K562 (cell line): ENCODE data around the gene VPS16. TPM values are rescaled to one million over a fixed set of nuclear protein-coding genes. Genes with fewer than 3 reads are reported as not detected.

ENCODE experiments used
- COPS2 ChIP-seq: fragments of 450-650 bp; conservative IDR thresholded peaks from 2 replicates; pipeline ENCODE4 v1.6.1; 2016; ENCODE audit warnings: mild to moderate bottlenecking, moderate library complexity
- EHMT2 ChIP-seq: fragments of 450-650 bp; IDR thresholded peaks from 2 replicates; pipeline ENCODE4 v1.6.1; 2018; ENCODE audit warnings: antibody characterized with exemption
- HIVEP1 ChIP-seq: fragments of 250-450 bp; sonication (Bioruptor Pico); IDR thresholded peaks from 2 replicates; pipeline ENCODE4 v1.4.0; 2020; ENCODE audit warnings: mild to moderate bottlenecking
- HNRNPLL ChIP-seq: fragments of 200-400 bp; formaldehyde crosslinking; IDR thresholded peaks from 2 replicates; pipeline ENCODE4 v1.6.1; 2017; ENCODE audit warnings: low read length, low read depth, mild to moderate bottlenecking; ENCODE audit not compliant: poor library complexity, severe bottlenecking
- MITF ChIP-seq: IDR thresholded peaks from 2 replicates; pipeline ENCODE4 v1.6.1; 2014; ENCODE audit warnings: antibody characterized with exemption
- NFRKB ChIP-seq: fragments of 450-650 bp; IDR thresholded peaks from 2 replicates; pipeline ENCODE4 v1.6.1; 2016; ENCODE audit warnings: low read depth
- PHF21A ChIP-seq: fragments of 450-650 bp; IDR thresholded peaks from 2 replicates; pipeline ENCODE4 v1.6.1; 2017; ENCODE audit warnings: low read depth, borderline replicate concordance
- RFX7 ChIP-seq: fragments of 250-450 bp; sonication (Bioruptor Pico); IDR thresholded peaks from 2 replicates; pipeline ENCODE4 v1.5.1; 2021; ENCODE audit warnings: mild to moderate bottlenecking
- SAP30 ChIP-seq: fragments of 200-600 bp; sonication (generic); IDR thresholded peaks from 2 replicates; pipeline ENCODE4 v1.6.1; 2012; ENCODE audit warnings: borderline replicate concordance, low read depth, mild to moderate bottlenecking, moderate library complexity, low read length, control low read depth, inconsistent platforms; ENCODE audit not compliant: insufficient read depth, poor library complexity, severe bottlenecking
- SIX5 ChIP-seq, 2 experiments: IDR thresholded peaks; 2 replicates each; pipeline ENCODE4 v1.6.1; 2011; ENCODE audit warnings: low read length in 2 of 2, borderline replicate concordance in 1 of 2, low read depth in 1 of 2, mild to moderate bottlenecking in 1 of 2, moderate library complexity in 1 of 2; ENCODE audit not compliant: insufficient read depth in 1 of 2
- SMAD1 ChIP-seq: fragments of 150-350 bp; IDR thresholded peaks from 2 replicates; pipeline ENCODE4 v1.6.1; 2014; ENCODE audit warnings: low read length, low read depth; ENCODE audit not compliant: partially characterized antibody
- TEAD4 ChIP-seq, 2 experiments: sonication (generic) in 1 of 2; formaldehyde crosslinking in 1 of 2; IDR thresholded peaks; 2 replicates each; pipeline versions ENCODE4 v1.6.1 to v1.8.0; 2012 to 2022; ENCODE audit warnings: borderline replicate concordance in 1 of 2, inconsistent platforms in 1 of 2, low read length in 1 of 2, mild to moderate bottlenecking in 1 of 2, missing genetic modification reagents in 1 of 2
- THAP7 ChIP-seq: fragments of 250-450 bp; sonication (Bioruptor Pico); IDR thresholded peaks from 2 replicates; pipeline ENCODE4 v1.5.0; 2021
- TRIM24 ChIP-seq, 2 experiments: fragments of 450-650 bp; IDR thresholded peaks; 2 replicates each; pipeline ENCODE4 v1.6.1; 2016
- ZNF445 ChIP-seq: fragments of 250-450 bp; sonication (Bioruptor Pico); IDR thresholded peaks from 2 replicates; pipeline ENCODE4 v1.4.0; 2020; ENCODE audit warnings: low read depth, mild to moderate bottlenecking, moderate library complexity
- polyA plus RNA-seq, 8 experiments: library from polyadenylated mRNA; depleted of rRNA in 4 of 8; stranded (reverse) in 5 of 8; unstranded in 3 of 8; fragments of >200 nt; fragmentation: Nextera tagmentation in 2 of 8; fragmentation: Illumina TruSeq in 1 of 8; extraction: Ambion mirVana in 2 of 8; extraction: Trizol in 1 of 8; gene quantifications; 2 replicates each; pipeline versions ENCODE4 v1.2.1 to v1.2.3, GENCODE V29; 2011 to 2014; ENCODE audit warnings: inconsistent platforms in 1 of 8, missing spikeins in 1 of 8
- total RNA-seq, 7 experiments: library from RNA; depleted of rRNA in 6 of 7; stranded (reverse); fragments of >200 nt in 6 of 7; fragmentation: Illumina TruSeq in 2 of 7; extraction: Trizol in 2 of 7; gene quantifications; 2 replicates each; pipeline versions ENCODE4 v1.2.1 to v1.2.3, GENCODE V29; 2011 to 2021; ENCODE audit warnings: low replicate concordance in 1 of 7
- TF ChIP-seq, protein P1 (sequence below): fragments of 200-600 bp; sonication (generic); IDR thresholded peaks from one replicate; pipeline ENCODE4 v1.6.1; 2012; ENCODE audit warnings: mild to moderate bottlenecking, low read depth, low read length, inconsistent platforms

Gene VPS16
- total and polyA plus RNA-seq, 9 of the 15 experiments (the other 6 are each of a cell fraction or from before 2014, with no cell fraction given) = 6.8 to 24.7 (median 14.0) TPM

DNA sequence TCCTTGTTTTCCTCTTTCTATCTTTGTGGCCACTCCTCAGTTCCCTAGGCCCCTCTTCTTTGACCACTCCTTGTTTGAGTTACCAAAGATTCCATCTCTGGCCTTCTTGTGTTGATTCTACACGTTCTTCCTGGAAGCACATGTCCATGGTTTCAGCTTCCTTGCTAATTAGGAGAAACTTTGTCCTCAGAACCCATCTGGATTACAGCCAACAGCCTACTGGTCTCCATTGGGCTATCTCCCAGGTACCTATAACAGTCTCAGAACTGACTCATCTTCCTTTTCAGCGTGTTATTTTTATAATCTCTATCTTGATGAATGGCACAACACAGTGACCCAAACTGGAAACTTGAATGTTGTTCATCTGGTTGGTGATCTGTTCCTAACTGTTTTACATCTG is 50.2 kb downstream of the VPS16 start (continued):
- no peak for TF ChIP-seq MITF
- no peak for TF ChIP-seq NFRKB
- no peak for TF ChIP-seq THAP7 (CRISPR knock-in tag)
- TF ChIP-seq TRIM24 (IDR thresholded peaks at IDR 0.05) = no peak
- no peak for TF ChIP-seq SAP30
- no peak for TF ChIP-seq SIX5 (IDR thresholded peaks at IDR 0.05; ENCODE audit: borderline replicate concordance in 1 of 2, insufficient read depth in 1 of 2, low read depth in 1 of 2, low read length in 2 of 2)
- TF ChIP-seq TEAD4 (IDR thresholded peaks at IDR 0.05; ENCODE audit: low read length) = no peak
- no peak for TF ChIP-seq TEAD4 (CRISPR knock-in tag; IDR thresholded peaks at IDR 0.05; ENCODE audit: borderline replicate concordance)
- TF ChIP-seq ZNF445 (CRISPR knock-in tag) = no peak
- TF ChIP-seq RFX7 = no peak
- TF ChIP-seq EHMT2 = peak; percentile 68
- no peak for TF ChIP-seq HIVEP1 (CRISPR knock-in tag)
- TF ChIP-seq SMAD1 = no peak
- TF ChIP-seq HNRNPLL = no peak
- TF ChIP-seq, protein P1, sequence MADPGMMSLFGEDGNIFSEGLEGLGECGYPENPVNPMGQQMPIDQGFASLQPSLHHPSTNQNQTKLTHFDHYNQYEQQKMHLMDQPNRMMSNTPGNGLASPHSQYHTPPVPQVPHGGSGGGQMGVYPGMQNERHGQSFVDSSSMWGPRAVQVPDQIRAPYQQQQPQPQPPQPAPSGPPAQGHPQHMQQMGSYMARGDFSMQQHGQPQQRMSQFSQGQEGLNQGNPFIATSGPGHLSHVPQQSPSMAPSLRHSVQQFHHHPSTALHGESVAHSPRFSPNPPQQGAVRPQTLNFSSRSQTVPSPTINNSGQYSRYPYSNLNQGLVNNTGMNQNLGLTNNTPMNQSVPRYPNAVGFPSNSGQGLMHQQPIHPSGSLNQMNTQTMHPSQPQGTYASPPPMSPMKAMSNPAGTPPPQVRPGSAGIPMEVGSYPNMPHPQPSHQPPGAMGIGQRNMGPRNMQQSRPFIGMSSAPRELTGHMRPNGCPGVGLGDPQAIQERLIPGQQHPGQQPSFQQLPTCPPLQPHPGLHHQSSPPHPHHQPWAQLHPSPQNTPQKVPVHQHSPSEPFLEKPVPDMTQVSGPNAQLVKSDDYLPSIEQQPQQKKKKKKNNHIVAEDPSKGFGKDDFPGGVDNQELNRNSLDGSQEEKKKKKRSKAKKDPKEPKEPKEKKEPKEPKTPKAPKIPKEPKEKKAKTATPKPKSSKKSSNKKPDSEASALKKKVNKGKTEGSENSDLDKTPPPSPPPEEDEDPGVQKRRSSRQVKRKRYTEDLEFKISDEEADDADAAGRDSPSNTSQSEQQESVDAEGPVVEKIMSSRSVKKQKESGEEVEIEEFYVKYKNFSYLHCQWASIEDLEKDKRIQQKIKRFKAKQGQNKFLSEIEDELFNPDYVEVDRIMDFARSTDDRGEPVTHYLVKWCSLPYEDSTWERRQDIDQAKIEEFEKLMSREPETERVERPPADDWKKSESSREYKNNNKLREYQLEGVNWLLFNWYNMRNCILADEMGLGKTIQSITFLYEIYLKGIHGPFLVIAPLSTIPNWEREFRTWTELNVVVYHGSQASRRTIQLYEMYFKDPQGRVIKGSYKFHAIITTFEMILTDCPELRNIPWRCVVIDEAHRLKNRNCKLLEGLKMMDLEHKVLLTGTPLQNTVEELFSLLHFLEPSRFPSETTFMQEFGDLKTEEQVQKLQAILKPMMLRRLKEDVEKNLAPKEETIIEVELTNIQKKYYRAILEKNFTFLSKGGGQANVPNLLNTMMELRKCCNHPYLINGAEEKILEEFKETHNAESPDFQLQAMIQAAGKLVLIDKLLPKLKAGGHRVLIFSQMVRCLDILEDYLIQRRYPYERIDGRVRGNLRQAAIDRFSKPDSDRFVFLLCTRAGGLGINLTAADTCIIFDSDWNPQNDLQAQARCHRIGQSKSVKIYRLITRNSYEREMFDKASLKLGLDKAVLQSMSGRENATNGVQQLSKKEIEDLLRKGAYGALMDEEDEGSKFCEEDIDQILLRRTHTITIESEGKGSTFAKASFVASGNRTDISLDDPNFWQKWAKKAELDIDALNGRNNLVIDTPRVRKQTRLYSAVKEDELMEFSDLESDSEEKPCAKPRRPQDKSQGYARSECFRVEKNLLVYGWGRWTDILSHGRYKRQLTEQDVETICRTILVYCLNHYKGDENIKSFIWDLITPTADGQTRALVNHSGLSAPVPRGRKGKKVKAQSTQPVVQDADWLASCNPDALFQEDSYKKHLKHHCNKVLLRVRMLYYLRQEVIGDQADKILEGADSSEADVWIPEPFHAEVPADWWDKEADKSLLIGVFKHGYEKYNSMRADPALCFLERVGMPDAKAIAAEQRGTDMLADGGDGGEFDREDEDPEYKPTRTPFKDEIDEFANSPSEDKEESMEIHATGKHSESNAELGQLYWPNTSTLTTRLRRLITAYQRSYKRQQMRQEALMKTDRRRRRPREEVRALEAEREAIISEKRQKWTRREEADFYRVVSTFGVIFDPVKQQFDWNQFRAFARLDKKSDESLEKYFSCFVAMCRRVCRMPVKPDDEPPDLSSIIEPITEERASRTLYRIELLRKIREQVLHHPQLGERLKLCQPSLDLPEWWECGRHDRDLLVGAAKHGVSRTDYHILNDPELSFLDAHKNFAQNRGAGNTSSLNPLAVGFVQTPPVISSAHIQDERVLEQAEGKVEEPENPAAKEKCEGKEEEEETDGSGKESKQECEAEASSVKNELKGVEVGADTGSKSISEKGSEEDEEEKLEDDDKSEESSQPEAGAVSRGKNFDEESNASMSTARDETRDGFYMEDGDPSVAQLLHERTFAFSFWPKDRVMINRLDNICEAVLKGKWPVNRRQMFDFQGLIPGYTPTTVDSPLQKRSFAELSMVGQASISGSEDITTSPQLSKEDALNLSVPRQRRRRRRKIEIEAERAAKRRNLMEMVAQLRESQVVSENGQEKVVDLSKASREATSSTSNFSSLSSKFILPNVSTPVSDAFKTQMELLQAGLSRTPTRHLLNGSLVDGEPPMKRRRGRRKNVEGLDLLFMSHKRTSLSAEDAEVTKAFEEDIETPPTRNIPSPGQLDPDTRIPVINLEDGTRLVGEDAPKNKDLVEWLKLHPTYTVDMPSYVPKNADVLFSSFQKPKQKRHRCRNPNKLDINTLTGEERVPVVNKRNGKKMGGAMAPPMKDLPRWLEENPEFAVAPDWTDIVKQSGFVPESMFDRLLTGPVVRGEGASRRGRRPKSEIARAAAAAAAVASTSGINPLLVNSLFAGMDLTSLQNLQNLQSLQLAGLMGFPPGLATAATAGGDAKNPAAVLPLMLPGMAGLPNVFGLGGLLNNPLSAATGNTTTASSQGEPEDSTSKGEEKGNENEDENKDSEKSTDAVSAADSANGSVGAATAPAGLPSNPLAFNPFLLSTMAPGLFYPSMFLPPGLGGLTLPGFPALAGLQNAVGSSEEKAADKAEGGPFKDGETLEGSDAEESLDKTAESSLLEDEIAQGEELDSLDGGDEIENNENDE = no peak
- TF ChIP-seq COPS2 = no peak
- TF ChIP-seq PHF21A = no peak
